Smooth muscle cell (in vitro differentiated cells): Measurements from ENCODE around the gene ZBTB8OS. TPM values are rescaled to one million over a fixed set of nuclear protein-coding genes. Genes with fewer than 3 reads are reported as not detected.
"Not testable (repeated sequence)": the region's sequence is repeated elsewhere in the genome, so short reads cannot be mapped to it uniquely, and the experiment has no call there.

Experiments used
- DNase-seq: peaks from one replicate; lab custom pipeline; 2025; ENCODE audit not compliant: unreplicated experiment; lab: John Stamatoyannopoulos, UW
- H2AFZ ChIP-seq: fragments of 200-600 bp; sonication (generic); 2 replicates; pipeline ENCODE4 v1.6.0; 2016; ENCODE audit warnings: antibody characterized with exemption, low read depth, mild to moderate bottlenecking
- H3F3A ChIP-seq: fragments of 200-600 bp; sonication (generic); 2 replicates; pipeline ENCODE4 v1.6.0; 2017; ENCODE audit warnings: antibody characterized with exemption, low read depth
- H3K27ac ChIP-seq: fragments of 200-600 bp; sonication (generic); 2 replicates; pipeline ENCODE4 v1.5.1; 2016; ENCODE audit warnings: low read depth, mild to moderate bottlenecking
- H3K27me3 ChIP-seq: fragments of 200-600 bp; sonication (generic); 2 replicates; pipeline ENCODE4 v1.6.1; 2016; ENCODE audit warnings: low read depth, mild to moderate bottlenecking
- H3K36me3 ChIP-seq: fragments of 200-600 bp; sonication (generic); 2 replicates; pipeline ENCODE4 v1.5.1; 2016; ENCODE audit warnings: low read depth
- H3K4me1 ChIP-seq: fragments of 200-600 bp; sonication (generic); 2 replicates; pipeline ENCODE4 v1.5.1; 2016; ENCODE audit warnings: low read depth
- H3K4me2 ChIP-seq: fragments of 200-600 bp; sonication (generic); 2 replicates; pipeline ENCODE4 v1.6.0; 2016; ENCODE audit warnings: mild to moderate bottlenecking
- H3K4me3 ChIP-seq: fragments of 200-600 bp; sonication (generic); 2 replicates; pipeline ENCODE4 v1.5.1; 2016; ENCODE audit warnings: mild to moderate bottlenecking
- H3K79me2 ChIP-seq: fragments of 200-600 bp; sonication (generic); 2 replicates; pipeline ENCODE4 v1.6.0; 2016; ENCODE audit warnings: low read depth, mild to moderate bottlenecking
- H3K9ac ChIP-seq: fragments of 200-600 bp; sonication (generic); 2 replicates; pipeline ENCODE4 v1.6.0; 2016; ENCODE audit warnings: low read depth
- H3K9me3 ChIP-seq: fragments of 200-600 bp; sonication (generic); replicated peaks from 2 replicates; pipeline ENCODE4 v1.5.1; 2016; ENCODE audit warnings: low read depth
- H4K20me1 ChIP-seq: fragments of 200-600 bp; sonication (generic); 2 replicates; pipeline ENCODE4 v1.6.0; 2016; ENCODE audit warnings: low read depth
- WGBS: methylation state at CpG from one replicate; pipeline ENCODE4 v1.1.7; 2016; ENCODE audit warnings: low lambda C conversion rate; 5-methylcytosine and 5-hydroxymethylcytosine counted together
- polyA plus RNA-seq: library from polyadenylated mRNA; unstranded; fragments of >200 nt; fragmentation: Nextera tagmentation; extraction: Ambion mirVana; gene quantifications from 2 replicates; pipeline ENCODE4 v1.2.1, GENCODE V29; 2016
- total RNA-seq: library from RNA; depleted of rRNA; stranded (reverse); fragments of >200 nt; gene quantifications from 2 replicates; pipeline ENCODE4 v1.2.3, GENCODE V29; 2014
- TF ChIP-seq, protein P1 (sequence below): fragments of 200-600 bp; sonication (generic); IDR thresholded peaks from 2 replicates; pipeline ENCODE4 v1.5.1; 2017; ENCODE audit warnings: borderline replicate concordance, mild to moderate bottlenecking, antibody characterized with exemption; ENCODE audit not compliant: insufficient read depth, poor library complexity, severe bottlenecking

Gene ZBTB8OS
- total and polyA plus RNA-seq, 2 experiments from 2014 or later = 33.3 to 39.5 TPM

DNA sequence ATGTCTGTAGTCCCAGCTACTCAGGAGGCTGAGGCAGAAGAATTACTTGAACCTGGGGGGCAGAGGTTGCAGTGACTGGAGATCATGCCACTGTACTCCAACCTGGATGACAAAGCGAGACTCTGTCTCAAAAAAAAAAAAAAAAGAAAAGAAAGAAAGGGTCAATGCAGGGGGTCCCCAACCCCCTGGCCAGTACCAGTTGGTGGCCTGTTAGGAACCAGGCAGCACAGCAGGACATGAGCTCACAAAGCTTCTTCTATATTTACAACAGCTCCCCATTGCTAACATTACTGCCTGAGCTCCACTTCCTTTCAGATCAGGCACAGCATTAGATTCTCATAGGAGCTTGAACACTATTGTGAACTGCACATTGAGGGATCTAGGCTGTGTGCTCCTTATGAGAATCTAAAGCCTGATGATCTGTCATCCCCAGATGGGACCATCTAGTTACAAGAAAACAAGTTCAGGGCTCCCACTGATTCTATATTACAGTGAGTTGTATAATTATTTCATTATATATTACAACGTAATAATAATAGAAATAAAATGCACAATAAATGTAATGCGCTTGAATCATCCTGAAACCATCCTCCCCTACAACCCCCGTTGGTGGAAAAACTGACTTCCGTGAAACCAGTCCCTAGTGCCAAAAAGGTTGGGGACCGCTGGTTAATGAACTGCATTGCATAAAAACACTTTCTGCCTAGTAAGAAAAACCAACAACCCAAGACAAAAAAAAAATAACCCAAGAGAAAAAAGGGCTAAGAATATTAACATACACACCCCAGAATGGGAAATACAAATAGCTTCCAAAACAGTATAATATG, 2.8 kb downstream of the ZBTB8OS start:
- no peak overlapping the region for H3K9ac ChIP-seq
- H3K9me3 ChIP-seq = no peaks in the 10 kb centered on the region
- no peaks in the 10 kb centered on the region for H3K27me3 ChIP-seq
- H3K4me3 ChIP-seq = no peak overlapping the region
- H3F3A ChIP-seq = no peaks in the 10 kb centered on the region
- peaks cover 35% of the 10 kb centered on the region for H4K20me1 ChIP-seq
- WGBS = 98% methylated on average over 6 of the region's 6 CpGs
- no peak overlapping the region for H3K27ac ChIP-seq
- H2AFZ ChIP-seq = no peak overlapping the region
- DNase-seq = no peak
- TF ChIP-seq, protein P1, sequence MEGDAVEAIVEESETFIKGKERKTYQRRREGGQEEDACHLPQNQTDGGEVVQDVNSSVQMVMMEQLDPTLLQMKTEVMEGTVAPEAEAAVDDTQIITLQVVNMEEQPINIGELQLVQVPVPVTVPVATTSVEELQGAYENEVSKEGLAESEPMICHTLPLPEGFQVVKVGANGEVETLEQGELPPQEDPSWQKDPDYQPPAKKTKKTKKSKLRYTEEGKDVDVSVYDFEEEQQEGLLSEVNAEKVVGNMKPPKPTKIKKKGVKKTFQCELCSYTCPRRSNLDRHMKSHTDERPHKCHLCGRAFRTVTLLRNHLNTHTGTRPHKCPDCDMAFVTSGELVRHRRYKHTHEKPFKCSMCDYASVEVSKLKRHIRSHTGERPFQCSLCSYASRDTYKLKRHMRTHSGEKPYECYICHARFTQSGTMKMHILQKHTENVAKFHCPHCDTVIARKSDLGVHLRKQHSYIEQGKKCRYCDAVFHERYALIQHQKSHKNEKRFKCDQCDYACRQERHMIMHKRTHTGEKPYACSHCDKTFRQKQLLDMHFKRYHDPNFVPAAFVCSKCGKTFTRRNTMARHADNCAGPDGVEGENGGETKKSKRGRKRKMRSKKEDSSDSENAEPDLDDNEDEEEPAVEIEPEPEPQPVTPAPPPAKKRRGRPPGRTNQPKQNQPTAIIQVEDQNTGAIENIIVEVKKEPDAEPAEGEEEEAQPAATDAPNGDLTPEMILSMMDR = no peak
- H3K79me2 ChIP-seq = peaks cover 66% of the 10 kb centered on the region
- no peaks in the 10 kb centered on the region for H3K36me3 ChIP-seq
- H3K4me2 ChIP-seq = no peak overlapping the region
- H3K4me1 ChIP-seq = peaks cover 15% of the 10 kb centered on the region

- Histone ChIP-seq H3K4me3 (no peak overlapping the region), H3K27me3 (no peaks in the 10 kb centered on the region), H3K79me2 (peaks cover 70% of the 10 kb centered on the region), H2AFZ (no peak overlapping the region), H3K4me1 (peaks cover 4% of the 10 kb centered on the region), H3K36me3 (no peaks in the 10 kb centered on the region), H3F3A (no peaks in the 10 kb centered on the region), H4K20me1 (peaks cover 54% of the 10 kb centered on the region), H3K9me3 (no peaks in the 10 kb centered on the region), H3K27ac (no peak overlapping the region), H3K4me2 (no peak overlapping the region), H3K9ac (no peak overlapping the region)
- 83% methylated on average over 3 of the region's 4 CpGs for WGBS
- no peak for DNase-seq
- TF ChIP-seq, protein P1 = no peak
Measured at GRCh38 chr1:32644426-32644825, 5.9 kb downstream of the ZBTB8OS start.

DNA sequence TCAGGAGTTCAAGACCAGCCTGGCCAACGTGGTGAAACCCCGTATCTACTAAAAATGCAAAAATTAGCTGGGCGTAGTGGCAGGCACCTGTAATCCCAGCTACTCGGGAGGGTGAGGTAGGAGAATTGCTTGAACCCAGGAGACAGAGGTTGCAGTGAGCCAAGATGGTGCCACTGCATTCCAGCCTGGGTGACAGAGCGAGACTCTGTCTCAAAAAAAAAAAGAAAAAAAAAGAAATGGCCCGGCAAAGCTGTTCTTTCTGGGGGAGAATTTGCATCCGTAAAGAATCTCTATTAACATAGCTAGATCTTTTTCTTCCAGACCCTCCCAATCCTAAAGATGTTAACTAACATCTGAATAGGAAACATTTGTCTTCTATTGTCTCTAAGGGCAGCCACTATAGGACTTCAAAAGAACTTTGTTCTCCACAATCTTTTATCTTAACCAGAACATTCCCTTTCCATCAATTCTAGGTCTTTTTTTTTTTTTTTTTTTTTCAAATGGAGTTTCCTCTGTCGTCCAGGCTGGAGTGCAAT, 8.0 kb downstream of the ZBTB8OS start:
- not testable (repeated sequence) for H3K4me1 ChIP-seq, H3F3A ChIP-seq, H3K27ac ChIP-seq, H3K4me2 ChIP-seq, H3K4me3 ChIP-seq, H2AFZ ChIP-seq, DNase-seq, H3K27me3 ChIP-seq, H3K9me3 ChIP-seq, H3K9ac ChIP-seq, H3K36me3 ChIP-seq
- 65% methylated on average over 8 of the region's 8 CpGs for WGBS
- peaks cover 64% of the 10 kb centered on the region for H4K20me1 ChIP-seq
- peaks cover 69% of the 10 kb centered on the region for H3K79me2 ChIP-seq

- H3K9ac ChIP-seq = no peak overlapping the region
- H3F3A ChIP-seq = no peaks in the 10 kb centered on the region
- H3K9me3 ChIP-seq = no peaks in the 10 kb centered on the region
- DNase-seq = no peak
- no peaks in the 10 kb centered on the region for H3K36me3 ChIP-seq
- peaks cover 9% of the 10 kb centered on the region for H3K4me1 ChIP-seq
- WGBS = 100% methylated on average over 1 of the region's 1 CpG
- no peak overlapping the region for H3K4me3 ChIP-seq
- no peak overlapping the region for H3K4me2 ChIP-seq
- peaks cover 67% of the 10 kb centered on the region for H4K20me1 ChIP-seq
- no peak overlapping the region for H3K27ac ChIP-seq
- peaks cover 54% of the 10 kb centered on the region for H3K79me2 ChIP-seq
- no peak overlapping the region for H2AFZ ChIP-seq
- TF ChIP-seq, protein P1 = no peak
- no peaks in the 10 kb centered on the region for H3K27me3 ChIP-seq
Measured at GRCh38 chr1:32639489-32640075, 10.8 kb downstream of the ZBTB8OS start.
